COLO829 (cell line): ENCODE measurements around the gene GGTA1.
"Not testable (repeated sequence)": the region's sequence is repeated elsewhere in the genome, so short reads cannot be mapped to it uniquely, and the experiment has no call there.

Experiments used
- DNase-seq: peaks from one replicate; pipeline ENCODE4 v3.0.0; 2012; ENCODE audit warnings: low spot score

Gene GGTA1

DNA sequence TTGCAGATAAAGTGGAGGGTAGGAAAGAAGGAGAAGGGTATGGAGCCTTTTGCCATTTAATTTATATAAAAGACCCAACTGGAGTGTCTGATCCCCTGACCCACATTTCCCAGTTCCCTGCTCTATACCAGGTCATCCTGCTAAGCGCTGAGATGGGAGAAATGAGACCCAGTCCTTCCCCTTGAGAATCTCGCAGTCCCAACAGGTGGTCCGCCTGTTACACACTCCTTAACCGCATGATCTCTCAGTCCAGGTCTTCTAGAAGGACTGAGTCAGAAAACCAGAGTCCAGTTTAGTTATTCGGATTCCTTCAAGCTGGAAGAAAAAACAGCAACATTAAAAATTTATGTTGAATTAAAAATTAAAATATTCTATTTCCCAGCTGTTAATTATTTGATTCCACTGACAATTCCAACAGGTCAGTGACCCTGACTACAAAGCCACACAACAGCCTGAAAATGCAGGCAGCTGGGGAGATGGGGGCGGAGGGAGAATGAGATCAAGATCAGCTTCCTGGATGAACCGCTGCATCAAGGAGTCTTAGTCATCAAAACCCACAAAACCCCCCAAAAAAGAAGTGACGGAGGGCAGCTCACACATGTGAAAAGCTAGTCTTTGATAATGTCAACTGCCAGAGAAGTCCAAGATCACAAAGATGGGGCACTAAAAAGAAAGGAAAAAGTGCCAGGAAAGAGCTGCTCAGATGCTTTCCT is 44.0 kb downstream of the GGTA1 start:
- no peak for DNase-seq

GRCh38 chr9:121454972-121455371 is 44.7 kb downstream of the GGTA1 start:
- no peak for DNase-seq

GRCh38 chr9:121453232-121453892 is 46.3 kb downstream of the GGTA1 start:
- DNase-seq, result no peak

DNA sequence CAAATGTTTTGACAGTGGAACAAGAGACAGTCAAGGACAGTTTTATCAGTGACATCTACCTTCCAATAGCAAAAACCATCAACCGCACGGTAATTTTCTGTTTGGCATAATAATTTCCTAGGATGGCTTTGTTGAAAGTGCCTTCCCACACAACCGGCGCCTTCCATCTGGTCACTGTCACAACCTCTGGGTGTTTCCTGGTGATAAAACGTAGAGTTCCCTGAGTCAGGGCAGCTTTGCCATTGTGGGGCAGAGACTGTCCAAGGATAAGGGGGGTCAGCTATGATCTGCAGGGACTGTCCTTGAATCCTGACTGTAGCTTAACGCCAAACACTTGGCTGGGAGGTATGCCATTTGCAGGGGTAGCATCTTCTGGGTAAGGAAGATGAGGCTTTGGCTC is 47.6 kb downstream of the GGTA1 start:
- no peak for DNase-seq

- no peak for DNase-seq
Measured at GRCh38 chr9:121451586-121451985, 48.1 kb downstream of the GGTA1 start.

DNA sequence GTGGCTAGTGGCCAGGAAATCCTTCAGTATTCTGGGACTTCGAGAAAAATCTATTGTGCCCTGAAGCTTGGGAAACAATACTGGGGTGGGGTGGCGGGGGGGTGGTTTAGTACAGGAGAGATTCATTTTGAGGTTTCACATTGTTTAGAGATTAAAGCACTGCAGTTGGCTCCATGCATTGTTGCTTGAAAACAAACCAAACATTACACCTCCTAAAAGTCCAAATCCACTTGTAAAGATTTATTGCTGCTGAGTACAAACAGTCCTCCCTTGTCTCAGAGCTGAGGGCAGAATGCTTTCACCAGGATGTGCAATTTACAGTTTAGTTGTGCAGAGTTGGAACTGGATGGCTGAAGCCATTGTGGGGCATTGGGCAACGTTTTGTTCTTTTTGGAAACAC is 49.4 kb downstream of the GGTA1 start:
- no peak for DNase-seq

- DNase-seq, result no peak
Measured at GRCh38 chr9:121449786-121450185, 49.9 kb downstream of the GGTA1 start.

DNA sequence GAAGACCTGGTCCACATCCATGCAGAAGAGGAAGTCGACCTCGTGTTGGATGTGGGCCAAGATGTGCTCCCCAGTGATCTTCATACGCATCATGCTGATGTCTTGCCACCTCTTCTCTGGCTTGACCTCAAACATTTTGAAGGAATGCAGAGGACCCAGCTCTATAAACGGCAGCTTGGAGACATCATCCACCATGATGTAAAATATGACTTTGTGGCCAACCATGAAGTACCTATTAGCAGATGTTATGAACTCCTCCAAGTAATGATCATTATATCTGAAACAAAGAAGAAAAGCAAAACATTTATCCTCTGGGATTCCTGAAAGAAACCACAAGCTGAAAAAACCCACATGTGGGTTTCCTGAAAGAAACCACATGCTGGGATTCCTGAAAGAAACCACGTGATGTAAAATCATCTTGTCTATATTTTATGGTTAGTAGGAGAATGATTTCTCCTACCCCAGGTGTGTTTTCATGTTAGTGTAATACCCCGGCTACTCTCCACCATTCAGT is 52.3 kb downstream of the GGTA1 start:
- DNase-seq, result peak; percentile 35

- DNase-seq, result no peak
Measured at GRCh38 chr9:121445986-121446385, 53.7 kb downstream of the GGTA1 start.

GRCh38 chr9:121443981-121444380 is 55.7 kb downstream of the GGTA1 start:
- no peak for DNase-seq

GRCh38 chr9:121441165-121441564 is 58.5 kb downstream of the GGTA1 start:
- DNase-seq, result no peak

DNA sequence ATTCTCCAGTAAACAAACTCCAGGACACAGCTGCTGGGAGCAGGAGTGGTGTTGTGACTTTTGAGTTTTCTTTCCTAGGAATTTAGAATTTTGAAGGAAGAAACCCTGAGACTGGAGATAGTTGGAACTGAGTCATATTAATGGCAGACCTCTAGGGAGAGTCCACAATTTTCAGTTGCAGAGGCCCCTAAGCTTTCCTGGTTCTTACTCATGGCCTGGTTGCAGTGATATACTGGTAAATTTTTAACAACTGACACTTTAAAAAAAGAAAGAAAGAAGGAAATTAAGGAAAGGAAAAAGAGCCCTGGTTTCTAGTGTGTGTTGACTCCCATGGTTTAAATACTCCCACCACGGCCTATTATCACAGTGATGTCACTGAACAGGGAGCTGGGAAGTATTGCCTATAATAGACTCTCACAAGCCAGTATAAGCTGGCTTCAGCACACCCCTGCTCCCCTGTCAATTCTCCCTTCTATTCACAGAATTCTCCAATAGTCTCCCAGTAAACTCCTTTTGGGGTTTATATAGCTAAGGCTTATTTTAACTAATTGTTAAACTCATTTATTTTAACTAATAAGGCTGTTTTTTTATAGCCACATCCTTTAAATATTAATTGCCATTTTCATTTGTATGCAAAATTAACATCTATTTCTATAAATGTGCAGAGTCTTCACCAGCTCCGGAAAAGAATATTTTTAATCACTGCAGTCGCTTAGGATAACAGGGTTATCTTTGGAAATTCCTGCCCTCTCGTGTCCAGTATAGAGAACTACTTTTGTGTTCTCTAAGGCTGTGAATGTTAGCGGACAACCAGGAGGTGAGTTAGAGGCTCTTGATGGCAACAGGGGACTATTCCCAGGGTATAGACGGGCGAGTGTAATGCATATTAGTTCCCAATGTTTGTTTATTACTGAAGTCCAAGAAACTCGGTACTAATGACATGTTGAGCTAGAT is 59.7 kb downstream of the GGTA1 start:
- peak; percentile 84 for DNase-seq

DNA sequence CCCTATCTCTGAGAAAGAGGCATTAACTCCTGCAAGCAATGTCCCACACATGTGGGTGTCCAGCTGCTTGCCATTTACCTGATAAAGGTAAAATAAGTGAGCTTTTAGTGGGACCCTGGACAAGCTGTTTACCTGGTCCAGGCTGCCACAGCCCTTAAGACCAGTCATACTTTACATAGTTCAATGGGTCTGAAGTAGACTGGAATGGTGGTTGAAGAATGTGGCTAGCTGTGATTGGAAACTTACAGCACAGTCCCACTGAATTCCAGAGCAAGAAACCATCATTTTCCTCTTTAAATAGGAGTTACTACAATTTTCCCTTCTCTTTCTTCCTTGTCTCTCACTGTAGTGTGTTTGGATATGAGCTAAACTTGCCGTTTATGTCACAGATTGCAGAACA is 60.6 kb downstream of the GGTA1 start:
- no peak for DNase-seq

- DNase-seq, result no peak
Measured at GRCh38 chr9:121437891-121438290, 61.8 kb downstream of the GGTA1 start.

DNA sequence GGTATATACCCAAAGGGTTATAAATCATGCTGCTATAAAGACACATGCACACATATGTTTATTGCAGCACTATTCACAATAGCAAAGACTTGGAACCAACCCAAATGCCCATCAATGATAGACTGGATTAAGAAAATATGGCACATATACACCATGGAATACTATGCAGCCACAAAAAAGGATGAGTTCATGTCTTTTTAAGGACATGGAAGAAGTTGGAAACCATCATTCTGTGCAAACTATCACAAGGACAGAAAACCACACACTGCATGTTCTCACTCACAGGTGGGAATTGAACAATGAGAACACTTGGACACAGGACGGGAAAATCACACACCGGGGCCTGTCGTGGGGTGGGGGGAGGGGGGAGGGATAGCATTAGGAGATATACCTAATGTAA is 62.6 kb downstream of the GGTA1 start:
- DNase-seq, result not testable (repeated sequence)

DNA sequence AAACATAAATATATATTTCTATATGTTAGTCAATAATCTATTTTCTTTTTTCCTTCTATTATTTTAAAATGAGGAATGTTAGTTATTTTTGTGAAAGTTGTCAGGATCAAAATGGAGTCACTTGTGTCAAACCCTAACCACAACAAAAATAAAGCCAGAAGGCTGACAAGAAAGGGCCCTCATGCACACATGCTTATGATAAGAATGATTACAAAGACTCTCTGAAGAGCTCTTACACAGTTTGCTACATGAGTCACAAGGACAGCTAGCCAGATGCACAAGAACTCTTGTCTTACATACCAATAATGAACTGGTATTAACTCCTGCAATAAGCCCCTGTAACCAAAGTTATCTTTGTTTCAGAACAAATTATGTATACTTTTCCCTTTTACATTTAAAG is 64.7 kb downstream of the GGTA1 start:
- DNase-seq, result peak; percentile 49

DNA sequence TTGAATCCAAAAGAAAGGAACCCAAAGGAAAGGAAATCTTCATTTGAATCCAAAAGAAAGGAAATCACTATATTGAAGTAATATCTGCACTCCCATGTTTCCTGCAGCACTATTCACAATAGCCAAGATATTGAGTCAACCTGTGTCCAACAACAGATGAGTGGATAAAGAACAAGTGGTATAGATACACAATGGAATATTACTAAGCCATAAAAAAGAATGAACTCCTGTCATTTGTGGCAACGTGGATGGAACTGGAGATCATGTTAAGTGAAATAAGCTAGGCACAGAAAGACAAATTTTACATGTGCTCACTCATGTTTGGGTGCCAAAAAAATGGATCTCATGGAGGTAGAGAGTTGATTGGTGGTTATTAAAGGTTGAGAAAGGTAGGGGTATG is 71.7 kb downstream of the GGTA1 start:
- DNase-seq, result no peak

DNA sequence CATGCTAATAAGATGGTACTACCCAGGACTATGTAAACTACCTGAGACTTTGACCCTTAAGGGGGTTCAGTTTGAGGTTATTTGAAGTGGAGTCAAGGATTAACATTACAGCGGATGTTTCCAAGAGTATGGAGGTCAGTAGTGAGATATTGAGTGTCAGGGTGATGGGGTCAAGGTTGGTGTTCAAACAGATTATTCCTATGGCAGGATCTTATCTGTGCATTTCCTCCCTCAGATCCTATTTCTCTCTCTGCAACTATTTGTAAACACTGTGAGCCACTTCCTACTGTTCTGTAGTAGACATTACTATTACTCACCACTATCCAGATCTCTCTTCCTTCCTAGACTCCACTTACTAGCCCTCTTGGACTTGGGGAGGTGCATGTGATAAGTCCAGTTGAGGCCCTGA is 75.6 kb downstream of the GGTA1 start:
- DNase-seq, result no peak

- no peak for DNase-seq
Measured at GRCh38 chr9:121411993-121412392, 87.7 kb downstream of the GGTA1 start.

DNA sequence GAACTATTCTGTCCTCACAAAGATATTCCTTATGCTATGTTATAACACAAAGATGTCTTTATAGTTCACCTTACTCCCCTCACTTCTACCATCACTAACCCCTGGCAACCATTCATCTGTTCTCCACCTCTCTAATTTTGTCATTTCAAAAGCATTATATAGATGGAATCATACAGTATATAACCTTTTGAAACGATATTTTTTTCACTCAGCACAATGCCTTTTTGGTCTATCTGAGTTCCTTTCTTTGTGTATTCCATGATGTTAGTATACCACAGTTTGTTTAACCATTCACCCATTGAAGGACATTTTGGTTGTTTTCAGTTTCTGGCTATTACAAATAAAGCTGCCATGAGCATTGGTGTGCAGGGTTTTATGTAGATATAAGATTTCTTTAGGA is 93.7 kb downstream of the GGTA1 start:
- no peak for DNase-seq
